Natural killer cell (primary cell): Measurements from ENCODE around the gene CD93. TPM values are rescaled to one million over a fixed set of nuclear protein-coding genes. Genes with fewer than 3 reads are reported as not detected.

Source experiments
- ATAC-seq, 3 donors: fragments of 150-1000 bp in 2 of 3; fragments of 200-7000 bp in 1 of 3; cut with Tn5 transposase; 1 replicate in 1 of 3; 2 replicates in 2 of 3; pipeline ENCODE4 v1.10.0; 2021; ENCODE audit warnings: mild to moderate bottlenecking in 2 of 3, moderate library complexity in 2 of 3
- DNase-seq, 2 donors: peaks; one replicate each; pipeline versions ENCODE4 v3.0.0 to v3.0.0-alpha.2; 2013 to 2021; ENCODE audit warnings: mixed read lengths in 1 of 2
- H3K27ac ChIP-seq: one replicate; pipeline ENCODE4 v1.5.1; 2013; ENCODE audit warnings: mild to moderate bottlenecking, low read length
- H3K27me3 ChIP-seq: one replicate; pipeline ENCODE4 v1.6.1; 2013; ENCODE audit warnings: low read length; ENCODE audit not compliant: control insufficient read depth, insufficient read depth
- H3K36me3 ChIP-seq: one replicate; pipeline ENCODE4 v1.6.1; 2013; ENCODE audit warnings: low read length; ENCODE audit not compliant: control insufficient read depth, insufficient read depth
- H3K4me1 ChIP-seq: one replicate; pipeline ENCODE4 v1.6.1; 2013; ENCODE audit warnings: low read length; ENCODE audit not compliant: control insufficient read depth, insufficient read depth
- H3K4me3 ChIP-seq: one replicate; pipeline ENCODE4 v1.5.1; 2013; ENCODE audit warnings: low read length
- H3K9me3 ChIP-seq: one replicate; pipeline ENCODE4 v1.6.1; 2013; ENCODE audit warnings: low read length; ENCODE audit not compliant: control insufficient read depth, insufficient read depth
- H3K27ac Mint-ChIP-seq, 2 donors: one replicate each; pipeline ENCODE4 v1.8.0; 2022; ENCODE audit warnings: mild to moderate bottlenecking in 2 of 2, mixed read lengths in 2 of 2, moderate library complexity in 1 of 2
- H3K27me3 Mint-ChIP-seq, 2 donors: one replicate each; pipeline ENCODE4 v1.8.0; 2022; ENCODE audit warnings: low read depth in 2 of 2, mixed read lengths in 2 of 2
- H3K36me3 Mint-ChIP-seq: one replicate; pipeline ENCODE4 v1.8.0; 2022; ENCODE audit warnings: mixed read lengths
- H3K4me1 Mint-ChIP-seq, 2 donors: one replicate each; pipeline ENCODE4 v1.8.0; 2022; ENCODE audit warnings: mixed read lengths in 2 of 2
- H3K4me3 Mint-ChIP-seq: one replicate; pipeline ENCODE4 v1.8.0; 2022; ENCODE audit warnings: mild to moderate bottlenecking, moderate library complexity, mixed read lengths
- H3K9me3 Mint-ChIP-seq, 2 donors: one replicate each; pipeline ENCODE4 v1.8.0; 2022; ENCODE audit warnings: mixed read lengths in 2 of 2
- WGBS: methylation state at CpG from one replicate; pipeline ENCODE4 v1.1.7; 2013; ENCODE audit warnings: missing lambda C conversion rate; ENCODE audit not compliant: insufficient coverage; 5-methylcytosine and 5-hydroxymethylcytosine counted together
- intact Hi-C: fragments of 100-400 bp; cut with micrococcal nuclease; formaldehyde crosslinking; loops from one replicate; pipeline ENCODE4 v1.14.2; 2022
- total RNA-seq, 4 donors: library from RNA; stranded (reverse); fragments of 120-200 nt in 1 of 4; gene quantifications; one replicate each; pipeline versions ENCODE4 v1.2.3 to v1.2.4, GENCODE V29; 2013 to 2022
- TF ChIP-seq, protein P1 (sequence below): fragments of 200-600 bp; IDR thresholded peaks from one replicate; pipeline ENCODE4 v1.8.0; 2022; ENCODE audit warnings: antibody characterized with exemption

Gene CD93
- total RNA-seq, 3 donors from 2014 or later (not counting 1 experiment from before 2014, with no cell fraction given): 8.0 to 17.9 (median 17.2) TPM

- Histone ChIP-seq H3K4me3 (no peak overlapping the region), H3K27ac (no peak overlapping the region), H3K9me3 (no peaks in the 10 kb centered on the region), H3K36me3 (no peaks in the 10 kb centered on the region), H3K27me3 (no peaks in the 10 kb centered on the region), H3K4me1 (peaks cover 14% of the 10 kb centered on the region)
- ATAC-seq: no peak
- no peak for DNase-seq
- TF ChIP-seq, protein P1, sequence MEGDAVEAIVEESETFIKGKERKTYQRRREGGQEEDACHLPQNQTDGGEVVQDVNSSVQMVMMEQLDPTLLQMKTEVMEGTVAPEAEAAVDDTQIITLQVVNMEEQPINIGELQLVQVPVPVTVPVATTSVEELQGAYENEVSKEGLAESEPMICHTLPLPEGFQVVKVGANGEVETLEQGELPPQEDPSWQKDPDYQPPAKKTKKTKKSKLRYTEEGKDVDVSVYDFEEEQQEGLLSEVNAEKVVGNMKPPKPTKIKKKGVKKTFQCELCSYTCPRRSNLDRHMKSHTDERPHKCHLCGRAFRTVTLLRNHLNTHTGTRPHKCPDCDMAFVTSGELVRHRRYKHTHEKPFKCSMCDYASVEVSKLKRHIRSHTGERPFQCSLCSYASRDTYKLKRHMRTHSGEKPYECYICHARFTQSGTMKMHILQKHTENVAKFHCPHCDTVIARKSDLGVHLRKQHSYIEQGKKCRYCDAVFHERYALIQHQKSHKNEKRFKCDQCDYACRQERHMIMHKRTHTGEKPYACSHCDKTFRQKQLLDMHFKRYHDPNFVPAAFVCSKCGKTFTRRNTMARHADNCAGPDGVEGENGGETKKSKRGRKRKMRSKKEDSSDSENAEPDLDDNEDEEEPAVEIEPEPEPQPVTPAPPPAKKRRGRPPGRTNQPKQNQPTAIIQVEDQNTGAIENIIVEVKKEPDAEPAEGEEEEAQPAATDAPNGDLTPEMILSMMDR: no peak
- H3K36me3 Mint-ChIP-seq: no peaks in the 10 kb centered on the region
- WGBS: 83% methylated on average over 4 of the region's 4 CpGs
- no peak overlapping the region for H3K27ac Mint-ChIP-seq
- no peaks in the 10 kb centered on the region for H3K27me3 Mint-ChIP-seq
- no peak overlapping the region for H3K4me3 Mint-ChIP-seq
- intact Hi-C loops: no loop called here
- peaks cover 27 to 40% of the 10 kb centered on the region in 2 donors for H3K4me1 Mint-ChIP-seq
- no peaks in the 10 kb centered on the region for H3K9me3 Mint-ChIP-seq
These were observed 8.8 kb downstream of the CD93 start for GRCh38 chr20:23077277-23077676.

- no peak overlapping the region for H3K27ac ChIP-seq
- Mint-ChIP-seq H3K36me3 (no peaks in the 10 kb centered on the region), H3K27ac (no peak overlapping the region), H3K4me3 (no peak overlapping the region), H3K27me3 (no peaks in the 10 kb centered on the region), H3K4me1 (peaks cover 0 to 13% of the 10 kb centered on the region in 2 donors), H3K9me3 (no peaks in the 10 kb centered on the region)
- intact Hi-C loops: no loop called here
- H3K4me3 ChIP-seq: no peak overlapping the region
- 82% methylated on average over 3 of the region's 3 CpGs for WGBS
- TF ChIP-seq, protein P1: no peak
- ATAC-seq (no peak), DNase-seq (no peak)
- H3K9me3 ChIP-seq: no peaks in the 10 kb centered on the region
- no peaks in the 10 kb centered on the region for H3K27me3 ChIP-seq
- H3K4me1 ChIP-seq: no peaks in the 10 kb centered on the region
- H3K36me3 ChIP-seq: no peaks in the 10 kb centered on the region
These were observed 12.1 kb downstream of the CD93 start for GRCh38 chr20:23074052-23074451.

DNA sequence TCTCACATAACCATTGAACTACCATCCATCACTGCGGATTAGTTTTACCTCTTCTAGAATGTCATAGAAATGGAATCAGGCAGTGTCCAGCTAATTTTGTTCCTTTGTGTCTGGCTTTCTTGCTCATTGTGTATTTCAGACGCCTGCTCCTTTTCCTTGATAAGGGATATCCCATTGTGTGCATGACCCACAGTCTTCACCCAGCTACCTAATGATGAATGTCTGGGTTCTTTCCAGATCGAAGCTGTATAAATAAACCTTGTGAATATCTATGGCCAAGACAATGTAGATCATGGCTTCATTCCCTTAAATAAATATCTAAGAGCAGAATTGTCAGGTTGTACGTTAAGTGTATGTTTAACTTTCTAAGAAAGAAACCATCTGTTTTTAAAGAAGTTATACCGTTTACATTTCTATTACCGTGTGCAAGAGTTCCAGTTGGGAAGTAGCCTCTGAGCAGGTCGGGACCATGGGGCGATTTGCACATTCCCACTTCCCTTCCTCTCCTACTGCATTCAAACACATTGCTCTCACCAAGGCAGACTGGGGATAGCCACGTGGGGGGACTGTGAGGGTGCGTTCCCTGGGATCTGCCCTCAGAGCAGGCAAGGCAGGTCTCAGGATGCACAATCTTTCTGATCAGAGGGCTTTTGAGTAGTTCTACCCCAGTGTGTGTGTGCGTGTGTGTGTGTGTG, 13.1 kb downstream of the CD93 start:
- intact Hi-C loops: no loop called here
- no peaks in the 10 kb centered on the region for H3K9me3 ChIP-seq
- no peaks in the 10 kb centered on the region for H3K9me3 Mint-ChIP-seq
- no peak for ATAC-seq
- WGBS: 90% methylated on average over 9 of the region's 11 CpGs
- no peak overlapping the region for H3K27ac ChIP-seq
- no peaks in the 10 kb centered on the region for H3K4me1 ChIP-seq
- no peak overlapping the region for H3K4me3 Mint-ChIP-seq
- H3K27ac Mint-ChIP-seq: no peak overlapping the region
- no peaks in the 10 kb centered on the region for H3K36me3 ChIP-seq
- no peaks in the 10 kb centered on the region for H3K27me3 ChIP-seq
- H3K36me3 Mint-ChIP-seq: no peaks in the 10 kb centered on the region
- no peak for DNase-seq
- H3K4me3 ChIP-seq: no peak overlapping the region
- H3K4me1 Mint-ChIP-seq: peaks cover 0 to 6% of the 10 kb centered on the region in 2 donors
- no peaks in the 10 kb centered on the region for H3K27me3 Mint-ChIP-seq
- TF ChIP-seq, protein P1: no peak

GRCh38 chr20:23071996-23072395, 14.1 kb downstream of the CD93 start:
- Histone ChIP-seq H3K27ac (no peak overlapping the region), H3K4me1 (no peaks in the 10 kb centered on the region), H3K9me3 (no peaks in the 10 kb centered on the region), H3K4me3 (no peak overlapping the region), H3K36me3 (no peaks in the 10 kb centered on the region), H3K27me3 (no peaks in the 10 kb centered on the region)
- H3K9me3 Mint-ChIP-seq: no peaks in the 10 kb centered on the region
- H3K4me3 Mint-ChIP-seq: no peak overlapping the region
- intact Hi-C loops: no loop called here
- DNase-seq (no peak), ATAC-seq (no peak)
- H3K27me3 Mint-ChIP-seq: no peaks in the 10 kb centered on the region
- TF ChIP-seq, protein P1: no peak
- H3K27ac Mint-ChIP-seq: no peak overlapping the region
- WGBS: 94% methylated on average over 4 of the region's 4 CpGs
- H3K4me1 Mint-ChIP-seq: no peaks in the 10 kb centered on the region
- H3K36me3 Mint-ChIP-seq: no peaks in the 10 kb centered on the region
